A673 (cell line): ENCODE data around the gene ST8SIA5. TPM values are rescaled to one million over a fixed set of nuclear protein-coding genes. Genes with fewer than 3 reads are reported as not detected.

Source experiments
- BruUV-seq: library from RNA; stranded (reverse); fragments of 400-500 nt; replicated peaks from 2 replicates; lab custom pipeline; 2021; lab: Mats Ljungman, UMichigan
- CTCF ChIA-PET: fragments of 300-600 bp; sonication (Branson Sonifier 250); formaldehyde crosslinking; loops from one replicate; lab custom pipeline; 2022; ENCODE audit warnings: antibody characterized with exemption; lab: Charles Lee
- POLR2A ChIA-PET: fragments of 300-600 bp; sonication (Branson Sonifier 250); formaldehyde crosslinking; loops from one replicate; lab custom pipeline; 2022; ENCODE audit warnings: antibody characterized with exemption; ENCODE audit not compliant: low non-redundant PET; lab: Charles Lee
- DNase-seq: peaks from one replicate; pipeline ENCODE4 v3.0.0-alpha.2; 2015; ENCODE audit warnings: low spot score
- H3K27ac ChIP-seq: fragments of 200-600 bp; sonication (generic); 2 replicates; pipeline ENCODE4 v1.5.1; 2016; ENCODE audit warnings: mixed run types, low read depth, mild to moderate bottlenecking, mixed read lengths, antibody characterized with exemption, low read length; ENCODE audit not compliant: poor library complexity, severe bottlenecking
- H3K27me3 ChIP-seq: fragments of 200-600 bp; sonication (generic); replicated peaks from 2 replicates; pipeline ENCODE4 v1.6.1; 2017; ENCODE audit warnings: mixed run types, low read depth, mild to moderate bottlenecking, mixed read lengths, antibody characterized with exemption, low read length; ENCODE audit not compliant: insufficient read depth, poor library complexity
- H3K36me3 ChIP-seq: fragments of 200-600 bp; sonication (generic); 2 replicates; pipeline ENCODE4 v1.6.1; 2016; ENCODE audit warnings: mixed run types, mild to moderate bottlenecking, mixed read lengths, antibody characterized with exemption, low read length; ENCODE audit not compliant: insufficient read depth, poor library complexity, severe bottlenecking
- H3K4me1 ChIP-seq: fragments of 200-600 bp; sonication (generic); 2 replicates; pipeline ENCODE4 v1.6.1; 2017; ENCODE audit warnings: mixed run types, mild to moderate bottlenecking, mixed read lengths, antibody characterized with exemption, low read length; ENCODE audit not compliant: insufficient read depth, poor library complexity, severe bottlenecking
- H3K4me3 ChIP-seq: fragments of 200-600 bp; sonication (generic); 2 replicates; pipeline ENCODE4 v1.5.1; 2016; ENCODE audit warnings: low read depth, mixed run types, mild to moderate bottlenecking, mixed read lengths, low read length; ENCODE audit not compliant: poor library complexity, severe bottlenecking
- H3K9me3 ChIP-seq: fragments of 200-600 bp; sonication (generic); 2 replicates; pipeline ENCODE4 v1.6.1; 2016; ENCODE audit warnings: mixed run types, low read depth, mild to moderate bottlenecking, mixed read lengths, antibody characterized with exemption, low read length; ENCODE audit not compliant: poor library complexity, severe bottlenecking
- EZH2 ChIP-seq: fragments of 200-600 bp; sonication (generic); IDR thresholded peaks from 2 replicates; pipeline ENCODE4 v1.6.1; 2017; ENCODE audit warnings: borderline replicate concordance, low read depth, mild to moderate bottlenecking, mixed read lengths, antibody characterized with exemption, low read length; ENCODE audit not compliant: poor library complexity, severe bottlenecking
- intact Hi-C: fragments of 100-400 bp; cut with micrococcal nuclease; formaldehyde crosslinking; loops from one replicate; pipeline ENCODE4 v1.10.0; 2022; ENCODE audit not compliant: unreplicated experiment
- total RNA-seq: library from RNA; stranded (reverse); gene quantifications from 2 replicates; pipeline ENCODE4 v1.2.3, GENCODE V29; 2021
- TF ChIP-seq, protein P1 (sequence below): fragments of 300-800, 200-600 bp; sonication (generic); conservative IDR thresholded peaks from 2 replicates; pipeline ENCODE4 v1.5.1; 2017; ENCODE audit warnings: low read depth, mild to moderate bottlenecking, antibody characterized with exemption, low read length, moderate library complexity, mixed read lengths

Gene ST8SIA5
- total RNA-seq, 1 experiment from 2014 or later: 17.9 TPM

- intact Hi-C loops: no loop called here
- BruUV-seq: no TSS peak
- Histone ChIP-seq H3K36me3 (no peaks in the 10 kb centered on the region), H3K9me3 (no peaks in the 10 kb centered on the region), H3K4me3 (no peak overlapping the region), H3K27me3 (no peaks in the 10 kb centered on the region), H3K27ac (no peak overlapping the region), H3K4me1 (peaks cover 12% of the 10 kb centered on the region)
- TF ChIP-seq, protein P1, sequence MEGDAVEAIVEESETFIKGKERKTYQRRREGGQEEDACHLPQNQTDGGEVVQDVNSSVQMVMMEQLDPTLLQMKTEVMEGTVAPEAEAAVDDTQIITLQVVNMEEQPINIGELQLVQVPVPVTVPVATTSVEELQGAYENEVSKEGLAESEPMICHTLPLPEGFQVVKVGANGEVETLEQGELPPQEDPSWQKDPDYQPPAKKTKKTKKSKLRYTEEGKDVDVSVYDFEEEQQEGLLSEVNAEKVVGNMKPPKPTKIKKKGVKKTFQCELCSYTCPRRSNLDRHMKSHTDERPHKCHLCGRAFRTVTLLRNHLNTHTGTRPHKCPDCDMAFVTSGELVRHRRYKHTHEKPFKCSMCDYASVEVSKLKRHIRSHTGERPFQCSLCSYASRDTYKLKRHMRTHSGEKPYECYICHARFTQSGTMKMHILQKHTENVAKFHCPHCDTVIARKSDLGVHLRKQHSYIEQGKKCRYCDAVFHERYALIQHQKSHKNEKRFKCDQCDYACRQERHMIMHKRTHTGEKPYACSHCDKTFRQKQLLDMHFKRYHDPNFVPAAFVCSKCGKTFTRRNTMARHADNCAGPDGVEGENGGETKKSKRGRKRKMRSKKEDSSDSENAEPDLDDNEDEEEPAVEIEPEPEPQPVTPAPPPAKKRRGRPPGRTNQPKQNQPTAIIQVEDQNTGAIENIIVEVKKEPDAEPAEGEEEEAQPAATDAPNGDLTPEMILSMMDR: no peak
- TF ChIP-seq EZH2: no peak
- DNase-seq: no peak
- ChIA-PET CTCF (no interaction called here), POLR2A (no interaction called here)
Observed at GRCh38 chr18:46761059-46761769, 4.4 kb upstream of the ST8SIA5 start.

GRCh38 chr18:46759890-46760289 lies 3.0 kb upstream of the ST8SIA5 start:
- Histone ChIP-seq H3K4me3 (no peak overlapping the region), H3K27ac (no peak overlapping the region), H3K9me3 (no peaks in the 10 kb centered on the region), H3K27me3 (no peaks in the 10 kb centered on the region), H3K4me1 (peaks cover 12% of the 10 kb centered on the region), H3K36me3 (no peaks in the 10 kb centered on the region)
- DNase-seq: peak; percentile 59
- ChIA-PET CTCF (no interaction called here), POLR2A (no interaction called here)
- intact Hi-C loops: no loop called here
- TF ChIP-seq, protein P1: no peak
- TF ChIP-seq EZH2: no peak
- no TSS peak for BruUV-seq

GRCh38 chr18:46756025-46756558 lies 761 bp downstream of the ST8SIA5 start:
- H3K36me3 ChIP-seq: no peaks in the 10 kb centered on the region
- POLR2A ChIA-PET: no interaction called here
- TF ChIP-seq, protein P1: no peak
- TF ChIP-seq EZH2: no peak
- CTCF ChIA-PET: no interaction called here
- no peaks in the 10 kb centered on the region for H3K27me3 ChIP-seq
- peak overlapping the region; percentile 65 for H3K27ac ChIP-seq
- H3K4me1 ChIP-seq: peaks cover 12% of the 10 kb centered on the region
- H3K4me3 ChIP-seq: peak overlapping the region; percentile 74
- no peaks in the 10 kb centered on the region for H3K9me3 ChIP-seq
- intact Hi-C loops: no loop called here
- no TSS peak for BruUV-seq
- no peak for DNase-seq
